KBM-7 (cell line): ENCODE measurements around the gene DUSP8.

Source experiments
- DNase-seq: peaks from one replicate; pipeline ENCODE4 v3.0.0-alpha.2; 2015
- in situ Hi-C: fragments of 300-500 bp; cut with MboI; formaldehyde crosslinking; loops from 2 replicates; pipeline ENCODE4 v1.14.3; 2020; ENCODE audit warnings: low sequenced_read_pairs, low pct_unique_long_range_greater_than_20kb, mixed read lengths

DUSP8 gene

GRCh38 chr11:1568441-1568911 is 3.6 kb downstream of the DUSP8 start:
- in situ Hi-C loops = no loop called here
- DNase-seq = no peak

- DNase-seq = no peak
- in situ Hi-C loops = no loop called here
These were observed 4.4 kb downstream of the DUSP8 start for GRCh38 chr11:1567721-1568100.

DNA sequence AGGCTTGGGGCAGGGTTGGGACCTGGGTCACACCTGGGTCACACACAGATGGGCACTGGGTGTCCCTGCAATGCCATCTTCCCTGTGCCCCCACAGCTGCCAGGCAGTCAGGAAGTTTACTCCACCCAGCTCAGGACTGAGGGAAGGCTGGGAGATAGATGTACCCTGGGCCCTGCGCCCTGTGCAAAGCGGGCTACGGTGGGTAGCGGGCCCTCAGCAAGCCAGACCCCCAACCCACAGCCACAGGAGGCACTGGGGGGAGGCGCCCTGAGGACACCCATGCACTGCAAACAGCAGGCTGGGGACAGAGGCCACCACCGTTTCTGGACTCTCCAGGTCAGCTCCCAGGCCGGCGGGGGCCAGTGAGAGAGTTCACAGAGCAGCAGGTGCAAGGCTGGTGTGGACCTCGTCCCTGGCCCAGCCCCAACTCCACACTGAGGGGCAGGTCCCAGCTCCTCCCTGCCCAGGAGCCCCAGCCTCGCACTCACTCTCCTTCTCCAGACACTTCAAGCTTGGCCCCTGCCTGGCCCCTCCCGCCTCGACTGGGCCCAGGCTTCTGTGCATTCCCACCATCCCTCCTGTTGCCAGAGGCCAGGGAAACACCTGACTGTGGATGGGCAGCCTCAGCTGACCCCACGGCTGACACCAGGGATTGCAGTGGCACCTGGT is 4.9 kb downstream of the DUSP8 start:
- DNase-seq = no peak
- in situ Hi-C loops = no loop called here

GRCh38 chr11:1566381-1567051 is 5.6 kb downstream of the DUSP8 start:
- in situ Hi-C loops = no loop called here
- DNase-seq = no peak

- in situ Hi-C loops = no loop called here
These were observed 6.2 kb downstream of the DUSP8 start for GRCh38 chr11:1565904-1566247.

GRCh38 chr11:1565173-1565903 is 6.7 kb downstream of the DUSP8 start:
- in situ Hi-C loops = no loop called here
- DNase-seq = no peak

More at GRCh38 chr11:1565904-1566247, 6.2 kb downstream of the DUSP8 start:
- DNase-seq = no peak

DNA sequence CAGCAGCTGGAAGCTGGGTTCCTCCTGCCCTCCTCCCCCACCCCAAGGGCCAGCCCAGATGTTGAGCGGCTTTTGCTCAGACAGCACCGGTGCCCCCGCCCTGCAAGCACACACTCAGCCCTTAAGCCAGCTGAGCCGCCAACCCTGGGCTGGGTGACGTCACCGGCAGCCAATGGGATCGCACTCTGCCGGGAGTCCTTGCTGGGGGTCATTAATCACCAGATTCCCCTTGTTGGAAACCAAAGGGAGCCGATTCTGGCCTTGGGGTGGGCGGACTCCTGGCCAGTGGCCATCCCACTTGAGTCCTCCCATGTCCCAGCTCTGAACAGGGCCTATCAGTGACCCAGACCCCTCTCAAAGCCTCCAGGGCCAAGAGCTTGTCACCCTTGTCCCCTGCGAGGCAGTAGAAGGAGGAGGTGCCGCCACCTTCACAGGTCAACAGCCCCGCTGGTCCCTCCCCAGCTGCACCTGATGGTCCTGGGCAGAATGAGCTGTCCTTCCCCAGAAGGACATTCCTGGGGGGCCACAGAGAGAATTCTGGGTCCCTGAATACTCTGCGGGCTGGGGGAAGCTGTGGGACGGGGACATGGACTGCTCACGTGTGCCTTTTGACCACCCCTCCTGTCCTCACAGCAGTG is 7.4 kb downstream of the DUSP8 start:
- in situ Hi-C loops = no loop called here
- peak; percentile 27 for DNase-seq

- in situ Hi-C loops = no loop called here
- DNase-seq = no peak
These were observed 8.2 kb downstream of the DUSP8 start for GRCh38 chr11:1563697-1564534.

GRCh38 chr11:1563149-1563638 is 8.9 kb downstream of the DUSP8 start:
- DNase-seq = no peak
- in situ Hi-C loops = no loop called here

- in situ Hi-C loops = no loop called here
- no peak for DNase-seq
These were observed 9.5 kb downstream of the DUSP8 start for GRCh38 chr11:1562469-1563148.

GRCh38 chr11:1561955-1562354 is 10.1 kb downstream of the DUSP8 start:
- in situ Hi-C loops = no loop called here
- DNase-seq = no peak

GRCh38 chr11:1561266-1561665 is 10.8 kb downstream of the DUSP8 start:
- DNase-seq = no peak
- in situ Hi-C loops = no loop called here

- in situ Hi-C loops = no loop called here
- no peak for DNase-seq
These were observed 11.3 kb downstream of the DUSP8 start for GRCh38 chr11:1560649-1561251.

DNA sequence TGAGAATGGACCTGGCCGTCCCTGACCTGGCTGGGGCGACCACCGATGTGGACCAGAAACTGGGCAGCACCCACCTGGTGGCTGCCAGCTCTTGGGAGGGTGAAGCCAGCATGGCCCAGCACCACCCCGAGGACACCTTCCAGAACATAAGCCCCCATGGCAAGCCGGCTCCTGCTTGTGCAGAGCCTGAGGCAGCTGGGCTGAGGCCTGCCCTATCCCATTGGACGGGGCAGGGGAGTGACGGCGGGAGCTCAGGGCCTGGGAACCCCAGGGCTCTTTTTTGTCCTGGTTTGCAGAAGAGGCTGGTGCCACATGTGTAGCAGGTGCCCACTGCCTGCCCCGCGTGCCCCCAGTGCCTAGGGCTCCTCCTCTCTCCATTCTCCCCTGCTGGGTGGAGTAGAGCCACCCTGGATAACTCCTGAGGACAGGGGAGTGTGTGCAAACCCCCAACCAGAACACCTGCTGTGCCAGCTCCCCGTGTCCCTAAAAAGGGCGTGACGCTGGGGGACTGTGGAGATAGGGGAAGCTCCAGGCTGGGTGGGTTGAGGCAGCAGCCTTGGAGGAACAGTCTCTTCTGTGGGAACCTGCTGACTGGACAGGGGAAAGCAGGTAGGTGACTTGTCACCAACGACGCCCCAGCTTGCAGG is 11.9 kb downstream of the DUSP8 start:
- in situ Hi-C loops = no loop called here

GRCh38 chr11:1559111-1559951 is 12.7 kb downstream of the DUSP8 start:
- in situ Hi-C loops = no loop called here
- DNase-seq = no peak

More for the DNA sequence above, 11.9 kb downstream of the DUSP8 start:
- no peak for DNase-seq

- in situ Hi-C loops = no loop called here
- DNase-seq = no peak
These were observed 13.3 kb downstream of the DUSP8 start for GRCh38 chr11:1558775-1559110.
